Inflammatory macrophage treated with lipopolysaccharide for 4 hours (primary cell): ENCODE measurements around the gene ALOX5.
"Not testable (repeated sequence)": the region's sequence is repeated elsewhere in the genome, so short reads cannot be mapped to it uniquely, and the experiment has no call there.

Source experiments
- DNase-seq: peaks from one replicate; pipeline ENCODE4 v3.0.0-alpha.2; 2020

The ALOX5 gene

GRCh38 chr10:45373576-45374349, at the start of gene ALOX5:
ALOX5 (plus strand) TSS chr10:45374216; CDS start chr10:45374280, 64 bp downstream.
- DNase-seq, result peak; percentile 30

GRCh38 chr10:45325116-45325515, 48.9 kb upstream of the ALOX5 start:
- DNase-seq, result peak; percentile 42

GRCh38 chr10:45326864-45327263, 47.2 kb upstream of the ALOX5 start:
- not testable (repeated sequence) for DNase-seq

- not testable (repeated sequence) for DNase-seq
Measured at GRCh38 chr10:45331824-45332223, 42.2 kb upstream of the ALOX5 start.

- no peak for DNase-seq
Measured at GRCh38 chr10:45339894-45340293, 34.1 kb upstream of the ALOX5 start.

GRCh38 chr10:45340420-45340819, 33.6 kb upstream of the ALOX5 start:
- DNase-seq, result not testable (repeated sequence)

- DNase-seq, result not testable (repeated sequence)
Measured at GRCh38 chr10:45346652-45347335, 27.2 kb upstream of the ALOX5 start.

GRCh38 chr10:45347464-45347863, 26.6 kb upstream of the ALOX5 start:
- DNase-seq, result not testable (repeated sequence)

- DNase-seq, result not testable (repeated sequence)
Measured at GRCh38 chr10:45348196-45348765, 25.7 kb upstream of the ALOX5 start.

GRCh38 chr10:45353186-45353585, 20.8 kb upstream of the ALOX5 start:
- peak; percentile 89 for DNase-seq

GRCh38 chr10:45354261-45354660, 19.8 kb upstream of the ALOX5 start:
- peak; percentile 97 for DNase-seq

- peak; percentile 31 for DNase-seq
Measured at GRCh38 chr10:45355494-45355893, 18.5 kb upstream of the ALOX5 start.

- not testable (repeated sequence) for DNase-seq
Measured at GRCh38 chr10:45358961-45359360, 15.1 kb upstream of the ALOX5 start.

GRCh38 chr10:45361983-45362799, 11.8 kb upstream of the ALOX5 start:
- not testable (repeated sequence) for DNase-seq

- DNase-seq, result not testable (repeated sequence)
Measured at GRCh38 chr10:45367643-45368042, 6.4 kb upstream of the ALOX5 start.

GRCh38 chr10:45368181-45368580, 5.8 kb upstream of the ALOX5 start:
- no peak for DNase-seq

GRCh38 chr10:45370202-45370955, 3.6 kb upstream of the ALOX5 start:
- no peak for DNase-seq

GRCh38 chr10:45371560-45371959, 2.5 kb upstream of the ALOX5 start:
- DNase-seq, result no peak

GRCh38 chr10:45372251-45372951, 1.6 kb upstream of the ALOX5 start:
- no peak for DNase-seq

- DNase-seq, result no peak
Measured at GRCh38 chr10:45373003-45373575, 927 bp upstream of the ALOX5 start.
